K562 (cell line): ENCODE data around the gene SACM1L.

Experiments
- MYBL2 ChIP-seq, 2 experiments: fragments of 450-650 bp in 1 of 2; sonication (generic) in 1 of 2; formaldehyde crosslinking in 1 of 2; IDR thresholded peaks; 2 replicates each; pipeline versions ENCODE4 v1.6.1 to v1.8.1; 2017 to 2022; ENCODE audit warnings: borderline replicate concordance in 1 of 2, inconsistent platforms in 1 of 2, low read depth in 1 of 2, mild to moderate bottlenecking in 1 of 2, missing genetic modification reagents in 1 of 2, moderate library complexity in 1 of 2
- POLR2AphosphoS5 ChIP-seq: IDR thresholded peaks from 2 replicates; pipeline ENCODE4 v1.6.1; 2011; ENCODE audit warnings: mild to moderate bottlenecking, low read depth, low read length, moderate library complexity; ENCODE audit not compliant: control insufficient read depth, insufficient read depth

DNA sequence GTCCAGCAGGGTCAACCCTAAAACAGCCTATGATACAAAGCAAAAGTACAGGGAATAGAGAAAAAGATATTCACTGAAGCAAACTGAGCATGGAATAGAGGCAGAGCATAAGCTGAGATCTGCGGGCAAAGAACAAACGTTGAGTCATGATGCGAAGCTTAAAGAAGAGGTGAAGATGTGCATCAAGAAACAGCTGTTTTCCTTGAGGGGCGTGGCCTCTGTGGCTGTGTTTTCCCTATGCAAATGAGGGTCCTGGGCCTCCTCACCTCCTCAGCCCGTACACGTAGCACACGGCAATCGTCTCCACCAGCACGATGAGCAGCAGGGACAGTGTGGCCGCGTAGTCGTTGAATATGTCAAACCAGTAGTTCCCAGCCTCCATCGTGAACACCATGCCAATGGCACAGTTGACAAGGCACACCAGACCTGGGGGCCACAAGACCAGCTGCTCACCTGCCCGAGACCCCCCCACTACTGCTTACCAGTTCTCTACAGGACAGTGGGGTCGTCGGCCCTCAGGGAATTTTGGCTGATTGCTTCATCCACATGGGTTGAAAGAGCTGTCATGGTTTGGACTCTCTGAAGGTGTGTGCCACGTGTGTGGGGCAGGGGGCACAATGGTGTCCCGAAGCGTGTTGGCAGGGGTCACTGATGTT lies 73.6 kb downstream of the SACM1L start:
- TF ChIP-seq MYBL2 (IDR thresholded peaks at IDR 0.05; ENCODE audit: low read depth), result no peak
- TF ChIP-seq MYBL2 (CRISPR knock-in tag; IDR thresholded peaks at IDR 0.05; ENCODE audit: borderline replicate concordance), result no peak
- TF ChIP-seq POLR2AphosphoS5, result no peak
